Panc1 (cell line): ENCODE results near the gene PIP4K2C.

Experiments used
- CTCF ChIP-seq: fragments of 450-650 bp; IDR thresholded peaks from 2 replicates; pipeline ENCODE4 v1.5.1; 2017; ENCODE audit warnings: mild to moderate bottlenecking
- POLR2AphosphoS5 ChIP-seq: IDR thresholded peaks from 2 replicates; pipeline ENCODE4 v1.6.1; 2012; ENCODE audit warnings: mild to moderate bottlenecking, low read depth, low read length, moderate library complexity
- REST ChIP-seq, 2 experiments: IDR thresholded peaks; 2 replicates each; pipeline ENCODE4 v1.6.1; 2011 to 2012; ENCODE audit warnings: low read depth in 2 of 2, control low read depth in 1 of 2, low read length in 1 of 2, mild to moderate bottlenecking in 1 of 2, moderate library complexity in 1 of 2; ENCODE audit not compliant: insufficient read depth in 1 of 2
- SIN3A ChIP-seq: IDR thresholded peaks from 2 replicates; pipeline ENCODE4 v1.6.1; 2012; ENCODE audit warnings: low read depth, mild to moderate bottlenecking, low read length, moderate library complexity, borderline replicate concordance; ENCODE audit not compliant: insufficient read depth
- TCF7L2 ChIP-seq: IDR thresholded peaks from 2 replicates; pipeline ENCODE4 v1.6.1; 2011; ENCODE audit warnings: mild to moderate bottlenecking, low read depth, low read length, inconsistent platforms

GRCh38 chr12:57622293-57623245, 31.6 kb downstream of the PIP4K2C start:
- TF ChIP-seq REST (IDR thresholded peaks at IDR 0.05; ENCODE audit: insufficient read depth in 1 of 2, low read depth in 2 of 2, low read length in 1 of 2) (no peak), CTCF (no peak), POLR2AphosphoS5 (no peak), TCF7L2 (no peak), SIN3A (no peak)
